ENCODE measurements around the gene ZNF384. TPM values are rescaled to one million over a fixed set of nuclear protein-coding genes. Genes with fewer than 3 reads are reported as not detected.

ZNF384 gene
- total RNA-seq, 2 experiments from 2014 or later: 67.6 TPM

DNA sequence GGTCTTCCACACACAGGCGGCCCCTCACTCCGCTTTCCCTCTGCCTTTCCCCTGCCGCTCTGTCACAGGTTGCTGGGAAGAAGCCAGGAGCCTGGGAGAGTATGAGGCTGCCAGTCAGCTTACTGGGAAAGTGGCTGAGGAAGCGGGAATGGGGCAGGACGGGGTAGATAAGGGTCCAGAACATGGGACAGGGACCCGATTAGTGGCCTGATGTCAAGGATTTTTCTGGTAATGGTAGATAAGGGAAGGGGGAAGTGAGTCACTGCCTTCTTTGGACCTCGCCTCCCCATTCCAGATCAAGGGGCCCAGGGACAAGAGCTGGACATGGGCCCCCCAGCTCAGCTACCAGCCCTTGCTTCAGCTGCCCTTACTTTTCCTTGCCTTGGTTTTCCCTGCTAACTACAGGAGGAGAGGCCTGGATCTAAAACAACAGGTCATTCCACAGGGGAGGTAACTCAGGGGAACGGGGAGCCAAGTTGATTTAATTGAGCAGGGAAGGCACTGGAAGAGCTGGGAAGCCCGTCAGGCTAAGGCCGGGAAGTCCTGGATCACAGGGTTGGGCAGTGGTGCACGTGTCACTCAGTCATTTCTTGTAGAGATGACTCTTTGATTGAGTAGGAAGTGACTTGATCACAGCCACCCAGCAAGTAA is 49.9 kb downstream of the ZNF384 start:
- Mint-ChIP-seq H3K27ac (no peak overlapping the region), H3K4me3 (no peak overlapping the region), H3K4me1 (ENCODE audit: low read depth) (peaks cover 18% of the 10 kb centered on the region), H3K9me3 (no peaks in the 10 kb centered on the region), H3K27me3 (no peaks in the 10 kb centered on the region), H3K36me3 (ENCODE audit: low read depth) (no peaks in the 10 kb centered on the region)
- intact Hi-C loops (cut with DNase I, micrococcal nuclease): no loop called here
- CTCF ChIA-PET: no interaction called here
- H3K27me3 ChIP-seq (ENCODE audit: control insufficient read depth in 1 of 2, insufficient read depth in 2 of 2, low read length in 2 of 2): no peaks in the 10 kb centered on the region
- TF ChIP-seq, protein P1, sequence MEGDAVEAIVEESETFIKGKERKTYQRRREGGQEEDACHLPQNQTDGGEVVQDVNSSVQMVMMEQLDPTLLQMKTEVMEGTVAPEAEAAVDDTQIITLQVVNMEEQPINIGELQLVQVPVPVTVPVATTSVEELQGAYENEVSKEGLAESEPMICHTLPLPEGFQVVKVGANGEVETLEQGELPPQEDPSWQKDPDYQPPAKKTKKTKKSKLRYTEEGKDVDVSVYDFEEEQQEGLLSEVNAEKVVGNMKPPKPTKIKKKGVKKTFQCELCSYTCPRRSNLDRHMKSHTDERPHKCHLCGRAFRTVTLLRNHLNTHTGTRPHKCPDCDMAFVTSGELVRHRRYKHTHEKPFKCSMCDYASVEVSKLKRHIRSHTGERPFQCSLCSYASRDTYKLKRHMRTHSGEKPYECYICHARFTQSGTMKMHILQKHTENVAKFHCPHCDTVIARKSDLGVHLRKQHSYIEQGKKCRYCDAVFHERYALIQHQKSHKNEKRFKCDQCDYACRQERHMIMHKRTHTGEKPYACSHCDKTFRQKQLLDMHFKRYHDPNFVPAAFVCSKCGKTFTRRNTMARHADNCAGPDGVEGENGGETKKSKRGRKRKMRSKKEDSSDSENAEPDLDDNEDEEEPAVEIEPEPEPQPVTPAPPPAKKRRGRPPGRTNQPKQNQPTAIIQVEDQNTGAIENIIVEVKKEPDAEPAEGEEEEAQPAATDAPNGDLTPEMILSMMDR (IDR thresholded peaks at IDR 0.05): no peak
- no peak for DNase-seq
- no peak overlapping the region for H3K27ac ChIP-seq (ENCODE audit: low read depth in 1 of 2, low read length in 2 of 2)
- H3K36me3 ChIP-seq (ENCODE audit: insufficient read depth, low read length): no peaks in the 10 kb centered on the region
- H3K9me3 ChIP-seq (ENCODE audit: control insufficient read depth in 1 of 2, insufficient read depth in 1 of 2, low read length in 2 of 2): peaks cover 6 to 11% of the 10 kb centered on the region in 2 experiments
- H3K4me3 ChIP-seq (ENCODE audit: low read length): no peak overlapping the region
- peaks cover 29% of the 10 kb centered on the region for H3K4me1 ChIP-seq (ENCODE audit: insufficient read depth, low read length)
- no peak for ATAC-seq (ENCODE audit: poor library complexity)
- POLR2A ChIA-PET: no interaction called here

DNA sequence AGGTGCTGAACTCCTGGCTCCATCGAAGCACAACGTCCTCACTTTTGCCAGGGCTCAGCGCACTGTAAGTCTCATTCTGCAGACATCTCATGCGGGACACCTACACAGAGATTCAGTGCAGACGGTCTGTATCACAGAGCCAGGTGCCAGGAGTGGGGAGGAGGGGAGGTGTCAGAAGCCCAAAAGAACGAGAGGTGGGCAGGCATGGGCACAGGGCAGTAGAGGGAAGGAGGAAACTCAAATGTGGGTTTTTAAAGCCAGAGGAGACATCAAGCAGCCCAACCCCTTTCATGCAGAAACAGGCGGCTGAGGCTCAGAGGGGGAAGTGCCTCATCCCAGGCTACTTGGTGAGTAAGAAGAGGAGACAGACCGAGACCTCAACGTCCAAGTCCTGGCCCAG is 50.9 kb downstream of the ZNF384 start:
- Mint-ChIP-seq H3K27me3 (no peaks in the 10 kb centered on the region), H3K36me3 (ENCODE audit: low read depth) (no peaks in the 10 kb centered on the region), H3K4me3 (no peak overlapping the region), H3K4me1 (ENCODE audit: low read depth) (peaks cover 24% of the 10 kb centered on the region), H3K27ac (no peak overlapping the region), H3K9me3 (no peaks in the 10 kb centered on the region)
- H3K4me1 ChIP-seq (ENCODE audit: insufficient read depth, low read length): peaks cover 37% of the 10 kb centered on the region
- intact Hi-C loops (cut with DNase I, micrococcal nuclease): no loop called here
- H3K4me3 ChIP-seq (ENCODE audit: low read length): no peak overlapping the region
- DNase-seq (peak in 1 of 14 experiments; percentile 32), ATAC-seq (ENCODE audit: poor library complexity) (no peak)
- POLR2A ChIA-PET: no interaction called here
- TF ChIP-seq, protein P1 (IDR thresholded peaks at IDR 0.05): no peak
- H3K36me3 ChIP-seq (ENCODE audit: insufficient read depth, low read length): no peaks in the 10 kb centered on the region
- CTCF ChIA-PET: no interaction called here
- H3K9me3 ChIP-seq (ENCODE audit: control insufficient read depth in 1 of 2, insufficient read depth in 1 of 2, low read length in 2 of 2): peaks cover 0 to 5% of the 10 kb centered on the region in 2 experiments
- H3K27me3 ChIP-seq (ENCODE audit: control insufficient read depth in 1 of 2, insufficient read depth in 2 of 2, low read length in 2 of 2): no peaks in the 10 kb centered on the region
- no peak overlapping the region for H3K27ac ChIP-seq (ENCODE audit: low read depth in 1 of 2, low read length in 2 of 2)

DNA sequence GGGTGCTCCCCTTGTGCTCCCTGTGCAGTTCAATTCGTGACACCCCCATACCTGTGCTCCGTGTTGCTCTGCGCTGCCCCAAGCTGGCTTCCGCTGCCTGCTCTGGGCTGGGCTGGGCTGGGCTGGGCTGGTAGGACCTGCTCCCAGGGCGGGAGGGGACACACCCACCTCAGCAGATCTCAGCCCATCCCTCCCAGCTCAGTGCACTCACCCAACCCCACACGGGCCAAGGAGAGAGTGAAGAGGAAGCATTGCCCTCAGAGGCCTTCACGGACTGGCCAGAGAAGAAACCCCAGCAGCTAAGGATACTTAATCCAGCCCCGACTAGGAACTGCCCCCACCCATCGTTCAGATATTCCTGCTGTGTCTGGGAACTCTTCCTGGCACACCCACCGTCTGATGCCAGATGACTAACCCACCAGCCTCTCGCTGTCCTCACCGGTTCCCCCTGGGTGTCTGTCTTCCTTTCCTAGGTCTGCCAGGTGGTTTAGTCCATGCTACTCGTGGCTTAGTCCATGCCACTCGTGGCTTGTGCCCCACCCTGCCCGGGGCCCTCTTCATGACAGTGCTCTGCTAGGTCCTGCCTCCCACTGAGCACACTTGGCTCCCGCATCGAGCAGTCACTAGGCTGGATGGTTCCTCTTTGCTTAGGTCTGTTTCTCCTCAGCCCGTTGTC is 53.2 kb downstream of the ZNF384 start, which contains the start of gene LPAR5:
TSS of gene LPAR5 (minus strand) at position 104 of the 676 bp plus-strand sequence. CDS start 14,711 bp downstream, outside the sequence.
- Mint-ChIP-seq H3K27me3 (no peaks in the 10 kb centered on the region), H3K4me3 (peak within 1 kb of the TSS; percentile 71), H3K36me3 (ENCODE audit: low read depth) (no peaks in the 10 kb centered on the region), H3K9me3 (no peaks in the 10 kb centered on the region), H3K4me1 (ENCODE audit: low read depth) (peaks cover 47% of the 10 kb centered on the region), H3K27ac (peak within 1 kb of the TSS; percentile 76)
- ATAC-seq (ENCODE audit: poor library complexity) (peak; percentile 25), DNase-seq (peak in 5 of 14 experiments; percentile 24 to 70 (median 34))
- Histone ChIP-seq H3K27ac (ENCODE audit: low read depth in 1 of 2, low read length in 2 of 2) (peak within 1 kb of the TSS in 1 of 2 donors; percentile 35), H3K9me3 (ENCODE audit: control insufficient read depth in 1 of 2, insufficient read depth in 1 of 2, low read length in 2 of 2) (no peaks in the 10 kb centered on the region), H3K36me3 (ENCODE audit: insufficient read depth, low read length) (no peaks in the 10 kb centered on the region), H3K4me3 (ENCODE audit: low read length) (peak within 1 kb of the TSS; percentile 34), H3K4me1 (ENCODE audit: insufficient read depth, low read length) (peaks cover 60% of the 10 kb centered on the region), H3K27me3 (ENCODE audit: control insufficient read depth in 1 of 2, insufficient read depth in 2 of 2, low read length in 2 of 2) (no peaks in the 10 kb centered on the region)
- ChIA-PET POLR2A (interaction anchor here (0.9 to 1.9 kb wide), 5 partner anchors 11 to 88 kb away, joined by 3 to 12 read pairs (median 5); partner anchors contain the start of genes ACRBP, COPS7A and ZNF384), CTCF (no interaction called here)
- TF ChIP-seq, protein P1 (IDR thresholded peaks at IDR 0.05): no peak
- intact Hi-C loops (cut with DNase I, micrococcal nuclease): no loop called here

All from CD4-positive, alpha-beta T cell (primary cell).